NB4 (cell line): ENCODE measurements around the gene DLEC1.
A peak's percentile ranks its signal among the peaks of the same experiment; 100 is the strongest.

Source experiments
- DNase-seq: peaks from one replicate; pipeline ENCODE4 v3.0.0; 2010; ENCODE audit warnings: low read depth
- H3K4me3 ChIP-seq: one replicate; pipeline ENCODE4 v1.5.1; 2011; ENCODE audit warnings: mild to moderate bottlenecking, low read depth, low read length, moderate library complexity
- MYC ChIP-seq: IDR thresholded peaks from 2 replicates; pipeline ENCODE4 v1.6.1; 2011; ENCODE audit warnings: low read depth, low read length
- POLR2A ChIP-seq: IDR thresholded peaks from 2 replicates; pipeline ENCODE4 v1.6.1; 2011; ENCODE audit warnings: mild to moderate bottlenecking; ENCODE audit not compliant: insufficient read length; ENCODE audit errors: extremely low read depth
- TF ChIP-seq, protein P1 (sequence below): IDR thresholded peaks from 2 replicates; pipeline ENCODE4 v1.6.1; 2011; ENCODE audit warnings: low read depth, low read length
- TF ChIP-seq, protein P2 (sequence below): IDR thresholded peaks from one replicate; pipeline ENCODE4 v1.5.1; 2012; ENCODE audit warnings: low read depth, low read length

Gene DLEC1

GRCh38 chr3:38000242-38000916 lies 38.6 kb upstream of the DLEC1 start:
- TF ChIP-seq MYC (no peak), POLR2A (no peak)
- TF ChIP-seq, protein P1, sequence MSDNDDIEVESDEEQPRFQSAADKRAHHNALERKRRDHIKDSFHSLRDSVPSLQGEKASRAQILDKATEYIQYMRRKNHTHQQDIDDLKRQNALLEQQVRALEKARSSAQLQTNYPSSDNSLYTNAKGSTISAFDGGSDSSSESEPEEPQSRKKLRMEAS, result no peak
- TF ChIP-seq, protein P2, sequence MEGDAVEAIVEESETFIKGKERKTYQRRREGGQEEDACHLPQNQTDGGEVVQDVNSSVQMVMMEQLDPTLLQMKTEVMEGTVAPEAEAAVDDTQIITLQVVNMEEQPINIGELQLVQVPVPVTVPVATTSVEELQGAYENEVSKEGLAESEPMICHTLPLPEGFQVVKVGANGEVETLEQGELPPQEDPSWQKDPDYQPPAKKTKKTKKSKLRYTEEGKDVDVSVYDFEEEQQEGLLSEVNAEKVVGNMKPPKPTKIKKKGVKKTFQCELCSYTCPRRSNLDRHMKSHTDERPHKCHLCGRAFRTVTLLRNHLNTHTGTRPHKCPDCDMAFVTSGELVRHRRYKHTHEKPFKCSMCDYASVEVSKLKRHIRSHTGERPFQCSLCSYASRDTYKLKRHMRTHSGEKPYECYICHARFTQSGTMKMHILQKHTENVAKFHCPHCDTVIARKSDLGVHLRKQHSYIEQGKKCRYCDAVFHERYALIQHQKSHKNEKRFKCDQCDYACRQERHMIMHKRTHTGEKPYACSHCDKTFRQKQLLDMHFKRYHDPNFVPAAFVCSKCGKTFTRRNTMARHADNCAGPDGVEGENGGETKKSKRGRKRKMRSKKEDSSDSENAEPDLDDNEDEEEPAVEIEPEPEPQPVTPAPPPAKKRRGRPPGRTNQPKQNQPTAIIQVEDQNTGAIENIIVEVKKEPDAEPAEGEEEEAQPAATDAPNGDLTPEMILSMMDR, result no peak
- no peak for DNase-seq
- H3K4me3 ChIP-seq, result no peak overlapping the region

DNA sequence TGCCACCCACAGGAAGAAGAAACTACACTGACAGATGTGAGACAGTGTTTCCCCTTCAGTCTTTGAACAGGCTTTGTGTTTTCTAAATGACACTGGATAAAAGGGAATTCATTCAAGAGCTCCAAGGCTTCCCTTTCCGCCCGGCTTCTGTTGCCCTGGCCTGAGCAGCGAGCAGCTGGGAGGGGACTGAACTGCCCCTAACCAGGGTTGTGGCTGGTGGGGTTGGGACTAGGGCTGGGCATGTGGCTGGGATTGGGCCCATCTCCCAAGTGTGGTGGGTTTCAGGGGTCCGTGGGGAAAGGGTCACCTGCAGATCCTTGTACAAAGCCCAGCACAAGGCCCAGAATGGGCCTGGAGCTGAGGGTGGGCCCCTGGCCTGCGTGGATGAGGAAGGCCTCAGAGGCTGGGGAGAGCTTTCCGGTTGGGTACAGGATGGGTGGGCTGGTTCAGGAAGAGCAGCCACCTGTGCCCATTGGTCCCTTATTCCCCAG lies 38.0 kb upstream of the DLEC1 start:
- no peak overlapping the region for H3K4me3 ChIP-seq
- TF ChIP-seq MYC, result no peak
- TF ChIP-seq POLR2A, result no peak
- TF ChIP-seq, protein P2, result no peak
- TF ChIP-seq, protein P1, result no peak
- DNase-seq, result no peak

GRCh38 chr3:38001456-38002081 lies 37.4 kb upstream of the DLEC1 start:
- no peak overlapping the region for H3K4me3 ChIP-seq
- DNase-seq, result no peak
- TF ChIP-seq, protein P2, result peak; percentile 2
- no peak for TF ChIP-seq POLR2A

GRCh38 chr3:38002291-38002876 lies 36.6 kb upstream of the DLEC1 start:
- TF ChIP-seq MYC, result no peak
- TF ChIP-seq, protein P1, result no peak
- TF ChIP-seq POLR2A, result no peak
- TF ChIP-seq, protein P2, result no peak
- no peak overlapping the region for H3K4me3 ChIP-seq
- DNase-seq, result no peak

- H3K4me3 ChIP-seq, result no peak overlapping the region
- DNase-seq, result no peak
- TF ChIP-seq, protein P1, result no peak
- no peak for TF ChIP-seq POLR2A
- TF ChIP-seq, protein P2, result no peak
- TF ChIP-seq MYC, result no peak
Observed at GRCh38 chr3:38002940-38003339, 36.1 kb upstream of the DLEC1 start.
